ENCODE measurements around the gene PGR.
"Not testable (repeated sequence)": the region's sequence is repeated elsewhere in the genome, so short reads cannot be mapped to it uniquely, and the experiment has no call there.

Gene PGR

GRCh38 chr11:101063706-101064105, 65.9 kb downstream of the PGR start:
- DNase-seq: no peak

GRCh38 chr11:101061606-101062005, 68.0 kb downstream of the PGR start:
- no peak for DNase-seq

GRCh38 chr11:101059331-101059730, 70.3 kb downstream of the PGR start:
- DNase-seq: no peak

DNA sequence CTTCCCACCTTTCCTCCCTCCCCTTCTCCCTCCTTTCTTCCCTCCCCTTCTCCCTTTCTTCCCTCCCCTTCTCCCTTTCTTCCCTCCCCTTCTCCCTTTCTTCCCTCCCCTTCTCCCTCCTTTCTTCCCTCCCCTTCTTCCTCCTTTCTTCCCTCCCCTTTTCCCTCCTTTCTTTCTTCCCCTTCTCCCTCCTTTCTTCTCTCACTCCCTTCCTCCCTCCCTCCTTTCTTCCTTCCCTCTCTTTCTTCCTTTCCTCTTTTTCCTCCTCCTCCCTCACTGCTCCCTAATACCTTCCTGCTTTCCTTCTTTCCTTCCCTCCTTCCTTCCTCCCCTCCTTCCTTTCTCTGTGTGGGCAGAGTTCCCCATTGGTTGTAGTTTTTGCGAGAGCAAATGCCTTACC, 76.1 kb downstream of the PGR start:
- no peak for DNase-seq

DNA sequence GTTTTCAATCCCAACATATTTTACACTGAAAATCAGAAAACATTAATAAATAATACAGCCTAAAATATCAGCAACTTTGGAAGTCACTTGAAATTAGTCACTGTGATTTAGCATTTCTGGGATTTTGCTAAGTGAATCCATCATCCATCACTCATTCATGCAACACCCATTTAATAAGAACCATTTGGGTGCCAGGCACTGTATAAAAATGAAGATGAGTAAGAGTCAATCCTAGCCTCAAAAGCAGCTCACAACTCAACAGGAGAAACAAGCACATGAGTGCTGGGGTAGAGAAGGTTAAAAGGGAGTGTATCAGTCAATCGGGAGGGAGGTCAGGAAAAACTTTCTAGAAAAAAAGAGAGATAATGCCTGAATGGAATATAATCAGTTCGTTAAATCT, 77.9 kb downstream of the PGR start:
- no peak for DNase-seq

DNA sequence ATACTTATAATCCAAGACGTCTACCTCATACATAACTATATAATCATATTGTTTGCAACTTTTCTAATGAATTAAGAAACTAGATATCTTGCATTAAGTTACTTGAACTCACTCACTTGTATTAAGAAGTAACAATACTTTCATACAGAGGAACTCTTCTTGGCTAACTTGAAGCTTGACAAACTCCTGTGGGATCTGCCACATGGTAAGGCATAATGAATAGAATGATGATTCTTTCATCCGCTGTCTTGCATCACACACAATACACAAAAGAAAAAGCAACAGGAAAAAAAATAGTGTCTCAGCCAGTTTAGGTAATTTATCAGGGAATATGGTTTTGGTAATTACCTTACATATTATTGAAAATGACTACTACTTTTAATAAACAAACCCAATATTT, 79.8 kb downstream of the PGR start:
- no peak for DNase-seq

GRCh38 chr11:101049123-101049522, 80.5 kb downstream of the PGR start:
- DNase-seq: no peak

GRCh38 chr11:101048479-101048878, 81.1 kb downstream of the PGR start:
- DNase-seq: no peak

- DNase-seq: no peak
These were observed 82.7 kb downstream of the PGR start for GRCh38 chr11:101046947-101047346.

DNA sequence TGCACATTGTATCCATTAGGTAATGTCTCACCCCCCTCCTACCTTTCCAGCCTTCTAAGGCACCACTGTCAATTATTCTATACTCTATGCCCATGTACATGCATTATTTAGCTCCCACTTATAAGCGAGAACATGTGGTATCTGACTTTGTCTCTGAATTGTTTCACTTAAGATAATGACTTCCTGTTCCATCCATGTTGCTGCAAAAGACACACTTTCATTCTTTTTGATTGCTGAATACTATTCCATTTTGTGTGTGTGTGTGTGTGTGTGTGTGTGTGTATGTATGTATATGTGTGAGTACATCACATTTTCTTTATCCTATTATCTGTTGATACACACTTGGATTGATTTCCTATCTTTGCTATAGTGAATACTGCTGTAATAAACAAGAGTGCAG, 84.2 kb downstream of the PGR start:
- no peak for DNase-seq

DNA sequence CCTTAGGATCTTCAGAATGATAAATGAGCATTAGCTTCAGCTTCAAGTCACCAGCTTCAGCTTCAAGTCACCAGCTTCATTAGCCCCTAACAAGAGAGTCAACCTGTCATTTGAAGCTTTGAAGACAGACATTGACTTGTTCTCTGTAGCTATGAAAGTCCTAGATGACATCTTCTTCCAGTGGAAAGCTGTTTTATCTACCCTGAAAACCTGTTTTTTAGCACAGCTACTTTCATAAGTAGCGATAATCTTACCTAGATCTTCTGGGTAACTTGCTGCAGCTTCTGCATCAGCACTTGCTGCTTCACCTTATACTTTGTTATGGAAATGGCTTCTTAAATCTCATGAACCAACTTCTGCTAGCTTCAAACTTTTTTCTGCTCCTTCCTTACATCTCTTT, 85.7 kb downstream of the PGR start:
- DNase-seq: no peak

DNA sequence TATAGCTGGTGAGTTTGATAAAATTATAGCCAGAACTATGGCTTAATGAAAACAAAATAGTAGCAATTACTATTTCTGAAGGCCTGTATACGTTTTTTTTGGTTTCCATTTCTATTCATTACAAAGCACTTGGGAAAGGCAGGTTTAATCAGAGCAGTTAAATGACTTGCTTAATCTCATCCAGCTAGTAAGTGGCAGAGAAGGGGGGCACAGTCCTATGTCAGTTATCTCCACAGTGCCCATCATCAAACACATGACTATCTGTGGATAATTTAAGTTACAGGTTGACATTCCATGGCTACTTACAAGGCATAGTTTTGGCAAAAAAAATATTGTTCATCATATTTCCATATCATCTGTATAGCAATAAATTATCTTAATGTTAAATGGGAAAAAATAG, 93.7 kb downstream of the PGR start:
- no peak for DNase-seq

- DNase-seq: no peak
These were observed 95.5 kb downstream of the PGR start for GRCh38 chr11:101034076-101034475.

DNA sequence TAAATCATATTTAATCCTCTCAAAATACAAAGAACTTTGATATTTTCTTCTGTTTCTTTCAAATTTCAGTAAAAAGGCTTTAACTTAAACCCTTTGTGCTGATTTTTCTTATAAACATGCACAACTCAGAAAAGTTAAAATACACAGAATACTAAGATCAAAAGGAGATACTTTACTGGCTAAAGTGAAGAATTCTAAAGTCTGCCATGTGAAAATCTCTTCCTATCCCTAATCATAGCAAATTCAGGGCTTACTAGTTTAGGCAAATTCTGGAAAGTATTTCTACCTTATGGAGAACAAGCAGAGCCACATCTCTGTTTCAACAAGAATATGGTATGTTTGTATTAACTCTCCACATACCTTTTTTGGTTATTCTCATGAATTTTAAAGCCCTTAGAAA, 96.6 kb downstream of the PGR start:
- no peak for DNase-seq

GRCh38 chr11:101031713-101032112, 97.9 kb downstream of the PGR start:
- no peak for DNase-seq

DNA sequence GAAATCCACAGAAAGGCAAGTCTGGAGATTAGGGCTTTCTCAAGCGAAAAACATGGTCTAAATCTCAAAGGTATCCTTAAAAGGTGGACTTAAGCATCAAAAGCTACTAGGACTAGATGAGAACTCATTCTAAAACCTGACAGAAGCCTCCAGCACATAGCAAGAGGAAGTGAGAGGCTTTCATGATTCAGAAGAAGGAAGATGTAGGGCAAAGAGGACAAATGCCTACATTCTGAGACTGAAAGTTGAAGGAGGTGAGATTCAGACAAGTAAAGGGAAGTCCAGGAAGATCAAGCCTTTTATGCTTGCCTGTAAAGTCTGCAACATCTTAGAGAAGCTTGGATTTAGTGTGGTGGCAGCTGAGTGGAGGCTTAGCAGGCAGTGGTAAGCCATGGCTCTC, 98.9 kb downstream of the PGR start:
- DNase-seq: no peak

DNA sequence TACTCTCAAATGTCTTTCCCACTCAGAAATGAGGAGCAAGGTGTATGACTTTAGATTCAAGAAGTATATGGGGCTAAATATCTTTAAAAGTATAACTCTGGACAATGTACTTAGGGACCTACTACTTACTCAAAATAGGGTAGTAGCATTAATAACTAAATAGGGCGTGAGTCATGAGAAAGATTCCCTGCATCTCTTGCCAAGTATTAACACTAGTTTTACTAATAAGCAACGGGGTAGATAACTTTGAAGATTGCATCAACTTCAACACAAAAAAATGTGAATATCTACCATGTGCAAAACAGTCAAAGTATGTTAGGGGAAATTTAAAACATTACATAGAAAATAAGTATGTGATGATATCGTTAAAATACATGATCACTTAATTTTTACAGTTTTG, 99.6 kb downstream of the PGR start:
- no peak for DNase-seq

- DNase-seq: no peak
These were observed 101.0 kb downstream of the PGR start for GRCh38 chr11:101028644-101029043.

- DNase-seq: no peak
These were observed 107.4 kb downstream of the PGR start for GRCh38 chr11:101022256-101022655.

DNA sequence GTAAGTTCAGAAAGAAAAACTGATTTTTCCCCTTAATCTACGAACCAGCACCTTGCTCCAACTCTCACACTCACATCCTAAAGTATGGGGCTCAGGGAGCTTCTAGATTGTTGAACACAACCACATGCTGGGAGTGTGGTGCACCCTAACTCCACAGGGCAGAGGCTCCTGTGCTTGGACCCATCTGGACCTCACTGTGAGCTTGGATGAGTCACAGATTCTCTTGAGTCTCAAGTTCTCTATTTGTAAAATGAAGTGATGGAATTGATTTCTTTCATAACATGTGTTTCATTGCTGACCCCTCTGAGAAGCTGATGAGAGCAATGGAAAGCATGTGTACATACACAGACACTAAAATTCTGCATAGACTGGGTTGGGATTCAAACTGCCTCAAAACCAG, 109.7 kb downstream of the PGR start:
- no peak for DNase-seq

DNA sequence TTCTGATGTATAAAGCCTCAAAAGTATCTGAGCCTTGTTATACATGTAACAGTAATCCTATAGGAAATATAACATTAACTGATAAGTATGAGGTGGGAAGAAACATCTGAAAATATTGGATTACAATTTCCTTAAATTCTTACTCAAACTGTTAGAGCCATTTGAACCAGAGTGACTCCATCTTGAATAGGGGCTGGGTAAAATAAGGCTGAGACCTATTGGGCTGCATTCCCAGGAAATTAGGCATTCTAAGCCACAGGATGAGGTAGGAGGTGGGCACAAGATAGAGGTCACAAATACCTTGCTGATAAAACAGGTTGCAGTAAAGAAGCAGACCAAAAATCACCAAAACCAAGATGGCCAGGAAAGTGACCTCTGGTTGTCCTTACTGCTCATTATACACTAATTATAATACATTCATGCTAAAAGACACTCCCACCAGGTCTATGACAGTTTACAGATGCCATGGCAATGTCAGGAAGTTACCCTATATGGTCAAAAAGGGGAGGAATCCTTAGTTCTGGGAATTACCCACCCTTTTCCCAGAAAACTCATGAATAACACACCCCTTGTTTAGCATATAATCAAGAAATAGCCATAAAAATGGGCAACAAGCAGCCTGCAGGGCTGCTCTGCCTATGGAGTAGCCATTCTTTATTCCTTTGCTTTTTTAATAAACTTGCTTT, 114.9 kb downstream of the PGR start:
- DNase-seq: no peak

DNA sequence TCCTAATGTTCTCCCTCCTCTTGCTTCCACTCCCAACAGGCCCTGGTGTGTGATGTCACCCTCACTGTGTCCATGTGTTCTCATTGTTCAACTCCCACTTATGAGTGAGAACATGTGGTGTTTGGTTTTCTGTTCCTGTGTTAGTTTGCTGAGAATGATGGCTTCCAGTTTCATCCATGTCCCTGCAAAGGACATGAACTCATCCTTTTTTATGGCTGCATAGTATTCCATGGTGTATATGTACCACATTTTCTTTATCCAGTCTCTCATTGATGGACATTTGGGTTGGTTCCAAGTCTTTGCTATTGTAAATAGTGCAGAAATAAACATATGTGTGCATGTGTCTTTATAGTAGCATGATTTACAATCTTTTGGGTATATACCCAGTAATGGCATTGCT, 115.9 kb downstream of the PGR start:
- not testable (repeated sequence) for DNase-seq

DNA sequence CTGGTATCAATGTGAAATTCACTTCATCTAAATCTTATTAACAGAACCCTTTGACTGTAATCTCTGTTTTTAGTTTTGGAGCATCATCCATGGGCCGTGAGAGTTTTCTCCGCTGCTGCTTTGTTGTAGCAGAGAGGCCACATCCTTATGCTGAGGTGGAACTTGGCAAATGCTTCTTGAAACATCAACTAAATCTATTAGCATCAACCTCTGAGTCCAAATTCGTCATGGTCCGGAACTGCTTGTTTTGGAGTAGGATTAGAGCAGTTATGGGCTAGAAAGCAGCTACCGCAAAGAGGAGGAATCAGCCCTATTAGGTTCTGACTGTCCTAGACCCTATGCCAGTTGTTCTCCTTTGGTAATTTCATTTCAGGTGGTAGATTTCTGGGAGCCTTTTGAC, 117.7 kb downstream of the PGR start:
- no peak for DNase-seq

DNA sequence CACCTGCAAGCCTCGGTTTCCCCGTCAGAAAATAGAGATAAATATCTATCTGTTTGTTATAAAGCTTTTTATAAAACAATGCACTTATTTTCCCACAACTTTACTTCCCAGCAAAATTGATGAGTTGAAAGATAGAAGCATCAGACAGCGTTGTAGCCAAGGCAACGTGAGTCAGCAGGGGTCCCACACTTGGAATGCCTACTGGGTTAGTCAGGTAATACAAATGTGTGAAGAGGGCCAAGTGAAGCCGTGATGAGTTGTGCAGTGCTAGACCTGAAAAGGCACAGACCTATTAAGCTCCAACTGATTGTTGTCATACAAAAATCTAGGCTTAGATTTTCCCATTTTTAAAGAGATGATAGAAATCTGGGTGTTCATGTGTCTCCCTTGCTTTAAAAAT, 118.7 kb downstream of the PGR start:
- DNase-seq: no peak

DNA sequence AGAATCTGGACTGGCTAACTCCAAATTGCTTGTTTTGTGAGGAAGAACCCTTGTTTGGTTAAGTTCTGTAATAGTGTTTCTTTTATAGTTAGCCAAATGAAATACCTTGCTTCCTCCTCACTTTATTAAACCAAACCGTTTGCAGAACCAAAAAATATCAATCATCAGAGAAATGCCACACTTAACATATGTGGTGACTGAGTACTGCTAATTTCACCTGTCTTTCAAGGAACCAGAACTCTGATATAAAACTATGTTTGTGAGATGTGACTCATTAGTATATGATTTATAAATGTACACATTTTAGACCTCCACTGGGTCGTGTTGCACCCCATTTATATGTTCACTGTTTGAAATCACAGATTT, 119.9 kb downstream of the PGR start:
- DNase-seq: no peak
